Measurements from ENCODE around the gene BTG1.
"Not testable (repeated sequence)": the region's sequence is repeated elsewhere in the genome, so short reads cannot be mapped to it uniquely, and the experiment has no call there.

BTG1 gene

DNA sequence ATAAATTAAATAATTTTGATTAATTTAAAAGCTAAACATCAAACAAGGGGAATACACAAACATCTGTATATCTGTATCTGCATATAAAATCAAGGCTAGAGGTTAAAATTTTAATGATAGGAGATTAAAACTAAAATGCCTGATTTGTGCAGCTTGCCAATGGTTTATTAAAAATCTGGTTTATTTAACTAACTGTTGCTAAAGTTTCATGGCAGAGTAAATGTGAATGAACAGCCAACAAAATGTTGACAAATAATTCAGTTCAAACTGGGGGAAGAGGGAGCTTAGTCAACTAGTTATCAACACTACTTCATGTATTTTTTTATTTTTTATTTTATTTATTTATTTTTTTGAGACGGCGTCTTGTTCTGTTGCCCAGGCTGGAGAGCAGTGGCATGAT is 43.0 kb downstream of the BTG1 start:
- no peak for DNase-seq (ENCODE audit: low read depth in 1 of 2, low spot score in 1 of 2)

DNA sequence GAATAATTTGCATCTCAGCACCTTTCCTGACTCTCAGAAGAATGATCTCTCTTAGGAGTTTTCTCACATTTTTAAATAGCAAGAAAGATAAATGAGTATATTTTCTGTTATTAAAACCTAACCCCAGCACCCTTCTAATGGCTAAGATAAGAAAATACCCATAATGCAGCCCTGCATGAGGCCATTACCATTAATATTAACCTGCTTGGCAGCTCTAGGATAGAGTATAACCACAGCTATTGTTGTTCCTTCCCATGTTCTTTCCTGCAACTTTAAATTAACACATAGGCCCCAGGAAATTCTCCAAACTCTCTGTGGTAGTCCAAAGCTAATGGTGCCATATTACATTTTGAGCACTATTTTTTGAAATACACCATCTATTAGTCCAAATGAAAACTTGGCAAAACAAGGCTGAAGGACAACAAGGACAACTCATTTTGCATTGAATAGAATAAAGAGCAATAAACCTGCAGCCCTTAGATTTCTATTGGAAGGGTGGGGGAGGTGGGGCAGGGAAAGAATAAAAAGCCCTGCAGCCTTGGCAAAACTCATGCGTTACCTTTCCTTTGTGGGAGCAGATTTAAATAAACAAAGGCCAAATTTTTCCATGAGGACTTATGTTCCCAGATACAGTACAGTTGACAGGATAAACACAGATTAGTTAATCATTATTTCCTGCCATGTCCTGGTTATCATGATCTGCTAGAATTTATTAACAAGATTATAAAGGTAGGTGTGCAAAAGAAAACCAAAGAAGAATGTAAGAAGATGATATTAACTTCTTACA is 46.9 kb downstream of the BTG1 start:
- DNase-seq (ENCODE audit: low read depth in 1 of 2, low spot score in 1 of 2) = no peak

DNA sequence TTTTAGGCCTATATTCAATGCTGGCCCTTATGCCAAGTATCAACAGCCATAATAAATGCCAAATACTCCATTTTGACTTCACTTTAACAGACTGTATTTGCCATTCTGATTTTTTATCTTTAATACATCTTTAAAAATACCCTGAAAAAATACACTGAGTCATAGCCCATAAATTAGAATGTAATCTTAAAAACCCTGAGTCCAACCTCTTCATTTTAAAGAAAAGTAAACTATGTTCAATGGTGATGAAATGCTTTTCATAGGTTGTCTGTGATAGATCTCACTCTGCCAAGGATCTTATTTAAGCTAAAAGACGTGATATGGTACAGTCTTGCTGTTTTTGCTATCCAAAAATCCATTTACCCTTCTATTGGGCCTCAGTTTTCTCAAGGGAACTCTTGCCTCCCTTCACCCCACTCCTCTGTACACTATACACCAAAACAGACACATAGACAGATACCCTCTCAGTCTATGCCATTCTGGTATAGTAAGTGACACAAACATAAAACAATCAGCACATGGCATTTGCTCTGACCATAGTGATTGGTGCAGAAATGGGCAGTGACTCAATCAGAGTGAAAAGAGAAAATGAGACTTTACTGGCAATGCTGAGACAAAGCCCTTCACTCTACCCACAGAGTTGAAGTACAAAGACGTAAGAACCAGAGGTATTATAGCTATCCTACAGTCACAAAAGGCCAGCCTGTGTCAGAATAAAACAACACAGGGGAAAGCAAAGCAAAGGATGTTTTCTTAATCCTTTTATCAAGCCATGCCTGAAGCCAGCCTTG is 49.1 kb downstream of the BTG1 start:
- no peak for DNase-seq (ENCODE audit: low read depth in 1 of 2, low spot score in 1 of 2)

DNA sequence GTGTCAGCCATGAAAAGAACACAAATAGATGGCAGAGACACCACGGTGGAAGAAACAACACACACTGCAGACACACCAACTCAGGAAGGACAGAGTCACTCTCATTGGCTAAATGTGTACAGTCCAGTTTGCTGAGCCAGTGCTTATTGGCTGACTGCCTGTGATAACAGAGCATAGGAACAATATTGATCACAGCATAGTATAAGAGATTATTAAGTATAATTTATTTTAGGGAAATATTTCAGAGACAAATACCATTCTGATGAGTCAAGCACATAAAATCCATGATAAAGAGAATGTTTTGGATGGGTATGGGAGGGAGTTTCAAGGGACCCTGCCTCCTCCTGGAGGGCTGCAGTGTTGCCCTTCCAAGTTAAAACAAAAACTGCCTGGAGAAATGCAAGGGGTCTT is 50.9 kb downstream of the BTG1 start:
- no peak for DNase-seq (ENCODE audit: low read depth in 1 of 2, low spot score in 1 of 2)

DNA sequence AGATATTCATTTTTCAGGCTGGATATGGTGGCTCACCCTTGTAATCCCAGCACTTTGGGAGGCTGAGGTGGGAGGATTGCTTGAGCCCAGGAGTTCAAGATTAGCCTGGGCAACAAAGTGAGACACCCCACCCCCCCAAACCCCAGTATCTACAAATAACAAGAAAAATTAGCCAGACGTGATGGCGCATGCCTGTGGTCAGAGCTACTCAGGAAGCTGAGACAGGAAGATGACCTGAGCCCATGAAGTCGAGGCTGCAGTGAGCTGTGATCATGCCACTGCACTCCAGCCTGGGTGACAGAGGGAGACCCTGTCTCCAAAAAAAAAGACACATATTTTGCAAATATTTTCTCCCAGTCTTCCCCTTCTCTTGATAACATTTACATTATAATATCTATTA is 51.3 kb downstream of the BTG1 start:
- DNase-seq (ENCODE audit: low read depth in 1 of 2, low spot score in 1 of 2) = not testable (repeated sequence)

Measured in activated T-helper 1 cell treated with anti-CD3 and anti-CD28 coated beads, Interleukin-2, amount 50 U/mL, for 16 hours (primary cell).